GM12874 (cell line): ENCODE data around the gene PDZK1.

Experiments used
- TF ChIP-seq, protein P1 (sequence below): IDR thresholded peaks from 2 replicates; pipeline ENCODE4 v1.5.1; 2011; ENCODE audit warnings: low read depth, mild to moderate bottlenecking, control low read depth, low read length, moderate library complexity; ENCODE audit not compliant: insufficient read depth

PDZK1 gene

DNA sequence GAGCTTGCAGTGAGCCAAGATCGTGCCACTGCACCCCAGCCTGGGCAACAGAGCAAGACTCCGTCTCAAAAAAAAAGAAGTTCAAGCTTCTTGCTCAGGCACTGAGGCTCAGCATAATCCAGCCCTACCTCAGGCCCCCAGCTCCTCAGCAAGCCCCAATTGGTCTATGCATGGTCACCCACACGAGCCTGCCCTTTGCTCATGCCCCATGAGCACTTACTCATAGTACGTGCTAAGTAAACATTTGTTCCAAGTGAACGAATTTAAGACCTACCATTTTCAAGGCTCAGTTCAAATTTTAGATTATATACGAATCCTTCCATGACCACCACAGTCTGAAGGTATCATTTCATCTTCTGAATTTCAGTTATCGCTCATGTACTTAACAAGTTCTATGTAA is 4.3 kb downstream of the PDZK1 start:
- TF ChIP-seq, protein P1, sequence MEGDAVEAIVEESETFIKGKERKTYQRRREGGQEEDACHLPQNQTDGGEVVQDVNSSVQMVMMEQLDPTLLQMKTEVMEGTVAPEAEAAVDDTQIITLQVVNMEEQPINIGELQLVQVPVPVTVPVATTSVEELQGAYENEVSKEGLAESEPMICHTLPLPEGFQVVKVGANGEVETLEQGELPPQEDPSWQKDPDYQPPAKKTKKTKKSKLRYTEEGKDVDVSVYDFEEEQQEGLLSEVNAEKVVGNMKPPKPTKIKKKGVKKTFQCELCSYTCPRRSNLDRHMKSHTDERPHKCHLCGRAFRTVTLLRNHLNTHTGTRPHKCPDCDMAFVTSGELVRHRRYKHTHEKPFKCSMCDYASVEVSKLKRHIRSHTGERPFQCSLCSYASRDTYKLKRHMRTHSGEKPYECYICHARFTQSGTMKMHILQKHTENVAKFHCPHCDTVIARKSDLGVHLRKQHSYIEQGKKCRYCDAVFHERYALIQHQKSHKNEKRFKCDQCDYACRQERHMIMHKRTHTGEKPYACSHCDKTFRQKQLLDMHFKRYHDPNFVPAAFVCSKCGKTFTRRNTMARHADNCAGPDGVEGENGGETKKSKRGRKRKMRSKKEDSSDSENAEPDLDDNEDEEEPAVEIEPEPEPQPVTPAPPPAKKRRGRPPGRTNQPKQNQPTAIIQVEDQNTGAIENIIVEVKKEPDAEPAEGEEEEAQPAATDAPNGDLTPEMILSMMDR, result no peak

DNA sequence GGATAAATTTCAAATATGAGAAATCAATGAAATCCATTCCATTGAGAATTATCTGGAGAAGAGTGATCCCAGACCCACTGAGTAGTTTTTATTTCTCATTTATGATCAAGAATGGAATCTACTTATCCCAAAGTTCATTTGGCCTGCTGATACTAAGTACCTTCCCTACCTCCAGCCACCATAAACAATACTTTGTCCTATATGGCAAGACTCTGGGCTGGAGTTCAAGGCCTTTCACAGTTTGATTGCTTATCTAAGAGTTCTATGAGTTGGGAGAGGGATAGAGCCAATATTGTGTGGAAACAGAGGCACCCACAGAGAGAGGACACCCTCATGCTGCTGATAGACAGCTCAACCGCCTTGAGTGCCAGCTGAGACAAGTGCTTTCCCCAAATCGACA is 5.1 kb downstream of the PDZK1 start:
- TF ChIP-seq, protein P1, result no peak

DNA sequence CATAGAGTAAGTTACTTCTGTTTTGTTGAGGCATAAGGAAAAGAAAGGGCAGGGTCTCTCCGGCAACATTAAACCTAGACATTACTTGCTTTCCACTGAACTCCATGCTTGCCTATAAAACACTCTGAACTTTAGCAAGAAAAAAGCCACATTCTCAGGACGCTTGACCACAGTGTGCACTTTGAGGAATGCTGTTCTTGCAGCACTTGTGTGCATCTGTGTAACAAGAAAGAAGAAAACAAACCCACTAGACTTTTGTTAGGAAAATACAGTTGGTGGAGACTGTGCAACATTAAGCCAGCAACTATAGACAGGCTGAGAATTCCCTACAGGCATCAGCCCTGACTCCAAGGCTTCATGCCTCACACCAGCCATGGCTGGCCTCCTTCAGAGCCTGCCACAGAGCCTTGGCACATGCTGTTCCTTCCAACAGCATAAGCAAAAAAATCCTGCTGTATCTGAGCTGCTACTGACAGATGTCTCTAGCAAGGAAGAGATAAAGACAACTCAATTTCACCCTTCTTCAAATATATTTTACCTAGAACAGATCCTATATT is 5.8 kb downstream of the PDZK1 start:
- TF ChIP-seq, protein P1, result no peak

DNA sequence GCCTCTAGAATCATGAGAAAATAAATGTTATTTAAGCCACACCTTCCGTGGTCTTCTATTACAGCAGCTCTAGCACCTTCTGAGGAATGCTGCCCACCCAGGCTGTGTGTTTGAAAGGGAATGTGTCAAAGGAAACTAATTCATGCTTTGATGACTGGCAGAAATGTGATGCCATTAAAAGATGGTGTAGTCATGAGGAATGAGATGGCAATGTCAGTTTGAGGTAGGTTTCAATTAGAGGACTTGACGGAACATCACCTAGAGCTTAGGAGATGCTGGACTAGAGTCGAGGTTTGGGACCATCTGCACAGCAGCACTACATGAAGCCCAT is 10.6 kb downstream of the PDZK1 start:
- TF ChIP-seq, protein P1, result no peak

DNA sequence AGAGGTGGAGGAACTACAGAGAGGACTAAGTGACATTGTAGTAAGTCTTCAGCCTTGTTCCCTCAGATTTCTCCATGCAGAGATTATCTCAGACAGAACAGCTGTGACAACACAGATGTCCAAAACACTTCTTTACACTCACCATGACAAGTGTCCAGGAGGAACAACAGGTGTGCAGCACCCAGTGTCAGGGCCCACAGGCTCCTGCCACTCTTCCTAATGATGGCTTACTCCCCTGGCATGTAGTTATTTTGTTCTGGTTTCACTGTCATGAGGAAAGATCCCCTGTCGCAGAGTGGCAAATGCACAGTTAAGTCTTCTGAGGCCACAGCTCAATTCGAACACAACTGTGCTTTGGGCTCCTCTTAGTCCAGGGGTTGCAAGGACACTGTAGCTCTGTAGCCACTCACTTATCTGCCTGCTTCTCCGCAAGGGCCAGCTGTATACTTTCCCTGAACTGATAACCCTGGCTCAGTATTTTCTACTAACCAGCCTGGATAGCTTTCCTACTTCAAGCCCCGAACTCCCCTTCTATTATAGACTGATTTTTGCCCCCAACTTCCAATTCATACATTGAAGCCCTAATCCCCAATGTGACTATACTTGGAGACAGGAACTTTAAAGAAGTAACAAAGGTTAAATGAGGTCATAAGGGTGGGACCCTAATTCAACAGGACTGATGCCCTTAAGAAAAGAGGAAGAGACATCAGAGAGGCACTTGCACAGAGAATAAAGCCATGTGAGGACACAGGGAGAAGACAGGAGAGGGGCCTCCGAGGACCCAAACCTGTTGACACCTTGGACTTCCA is 11.1 kb downstream of the PDZK1 start:
- TF ChIP-seq, protein P1, result no peak

DNA sequence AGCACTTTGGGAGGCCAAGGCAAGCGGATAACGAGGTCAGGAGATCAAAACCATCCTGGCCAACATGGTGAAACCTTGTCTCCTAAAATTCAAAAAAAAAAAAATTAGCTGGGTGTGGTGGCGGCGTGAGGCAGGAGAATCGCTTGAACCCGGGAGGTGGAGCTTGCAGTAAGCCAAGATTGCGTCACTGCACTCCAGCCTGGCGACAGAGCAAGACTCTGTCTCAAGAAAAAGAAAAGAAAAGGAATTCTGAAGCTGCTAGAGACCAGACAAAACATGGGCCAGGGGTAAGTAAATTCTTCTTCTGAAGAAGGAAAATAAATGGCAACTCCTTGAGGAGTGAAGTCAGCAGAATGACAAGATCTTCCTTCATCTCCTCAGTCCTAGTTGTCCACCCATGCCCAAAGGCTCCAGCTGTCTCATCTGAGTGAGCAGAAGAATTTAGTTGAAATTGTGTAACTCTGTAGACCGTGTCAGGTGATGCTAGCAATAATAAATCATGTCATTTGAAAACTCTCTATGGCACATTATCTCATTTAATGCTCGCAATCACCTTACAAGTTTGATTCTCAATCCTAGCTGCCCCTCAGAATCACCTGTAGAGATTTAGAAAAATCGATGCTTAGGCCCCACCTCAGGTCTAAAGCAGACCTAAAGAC is 14.3 kb downstream of the PDZK1 start:
- TF ChIP-seq, protein P1, result no peak
